A549 (cell line): ENCODE measurements around the gene PGF. TPM values are rescaled to one million over a fixed set of nuclear protein-coding genes. Genes with fewer than 3 reads are reported as not detected.
A peak's percentile ranks its signal among the peaks of the same experiment; 100 is the strongest.
"Not testable (repeated sequence)": the region's sequence is repeated elsewhere in the genome, so short reads cannot be mapped to it uniquely, and the experiment has no call there.

Source experiments
- ATAC-seq, 2 experiments: fragments of 200-7000 bp in 1 of 2; fragments of >200 bp in 1 of 2; cut with Nextera tagmentation in 1 of 2; cut with Tn5 transposase in 1 of 2; 3 replicates each; pipeline versions ENCODE4 v1.8.0 to v1.9.1; 2018 to 2020; ENCODE audit warnings: mild to moderate bottlenecking in 1 of 2, moderate library complexity in 1 of 2
- CTCF ChIA-PET: fragments of 300-600 bp; sonication (Branson Sonifier 250); formaldehyde crosslinking; extraction: SDS; loops from one replicate; lab custom pipeline; 2021; ENCODE audit warnings: antibody characterized with exemption, inconsistent platforms; lab: Yijun Ruan, JAX
- POLR2A ChIA-PET: fragments of 350-600 bp; formaldehyde crosslinking; extraction: SDS; loops from one replicate; lab custom pipeline; 2021; ENCODE audit warnings: antibody characterized with exemption, inconsistent platforms; lab: Yijun Ruan, JAX
- DNase-seq, 2 experiments: peaks; one replicate each; pipeline versions ENCODE4 v3.0.0 to v3.0.0-alpha.2; 2011 to 2016; ENCODE audit warnings: low read depth in 1 of 2, low spot score in 1 of 2
- FAIRE-seq: peaks from 2 replicates; lab custom pipeline; 2011; peaks lifted over from hg19 to GRCh38; lab: Jason Lieb, UNC
- H3K27ac ChIP-seq, 2 experiments: fragments of >200 bp; sonication (Bioruptor Twin); formaldehyde crosslinking; 3 replicates each; pipeline ENCODE4 v1.5.1; 2016 to 2017
- H3K4me1 ChIP-seq: fragments of >200 bp; sonication (Bioruptor Twin); formaldehyde crosslinking; 3 replicates; pipeline ENCODE4 v1.6.1; 2016
- H3K4me2 ChIP-seq: fragments of >200 bp; sonication (Bioruptor Twin); formaldehyde crosslinking; 3 replicates; pipeline ENCODE4 v1.6.1; 2016
- H3K4me3 ChIP-seq: fragments of >200 bp; sonication (Bioruptor Twin); formaldehyde crosslinking; 3 replicates; pipeline ENCODE4 v1.5.1; 2016
- H3K9me3 ChIP-seq: fragments of >200 bp; sonication (Bioruptor Twin); formaldehyde crosslinking; 3 replicates; pipeline ENCODE4 v1.6.1; 2016
- CBX2 ChIP-seq: fragments of 200-600 bp; sonication (generic); IDR thresholded peaks from 2 replicates; pipeline ENCODE4 v1.6.1; 2016; ENCODE audit warnings: low read depth, mild to moderate bottlenecking, borderline replicate concordance
- CHD2 ChIP-seq: fragments of 150-350 bp; IDR thresholded peaks from 2 replicates; pipeline ENCODE4 v1.6.1; 2014; ENCODE audit warnings: low read length; ENCODE audit not compliant: partially characterized antibody
- CHD4 ChIP-seq: fragments of 200-600 bp; sonication (generic); IDR thresholded peaks from 2 replicates; pipeline ENCODE4 v1.6.1; 2016; ENCODE audit warnings: antibody characterized with exemption, mild to moderate bottlenecking, borderline replicate concordance
- EHF ChIP-seq: fragments of 250-450 bp; sonication (Bioruptor Pico); IDR thresholded peaks from 2 replicates; pipeline ENCODE4 v1.5.0; 2020; ENCODE audit warnings: mild to moderate bottlenecking
- ESRRA ChIP-seq: fragments of 150-350 bp; IDR thresholded peaks from 2 replicates; pipeline ENCODE4 v1.6.1; 2014; ENCODE audit warnings: mild to moderate bottlenecking, low read length, borderline replicate concordance
- FOSB ChIP-seq: fragments of 250-450 bp; sonication (Bioruptor Pico); IDR thresholded peaks from 2 replicates; pipeline ENCODE4 v1.5.0; 2020; ENCODE audit warnings: mild to moderate bottlenecking, moderate library complexity
- FOSL2 ChIP-seq, 2 experiments: fragments of 450-650 bp in 1 of 2; fragments of >200 bp in 1 of 2; sonication (Bioruptor Twin) in 1 of 2; formaldehyde crosslinking; IDR thresholded peaks; 2 replicates each; pipeline versions ENCODE4 v1.5.0 to v1.6.1; 2016 to 2020; ENCODE audit warnings: mild to moderate bottlenecking in 1 of 2, moderate library complexity in 1 of 2
- HDAC2 ChIP-seq: fragments of 200-600 bp; sonication (generic); IDR thresholded peaks from 2 replicates; pipeline ENCODE4 v1.6.1; 2016
- HEYL ChIP-seq: fragments of 250-450 bp; sonication (Bioruptor Pico); IDR thresholded peaks from 2 replicates; pipeline ENCODE4 v1.8.0; 2021; ENCODE audit warnings: mild to moderate bottlenecking, moderate library complexity
- HMGXB4 ChIP-seq: fragments of 250-450 bp; sonication (Bioruptor Pico); IDR thresholded peaks from 2 replicates; pipeline ENCODE4 v1.5.0; 2021; ENCODE audit warnings: mild to moderate bottlenecking, moderate library complexity, borderline replicate concordance
- HOXA7 ChIP-seq: fragments of 250-450 bp; sonication (Bioruptor Pico); IDR thresholded peaks from 2 replicates; pipeline ENCODE4 v1.5.0; 2020; ENCODE audit warnings: mild to moderate bottlenecking, moderate library complexity
- HOXB13 ChIP-seq: fragments of 250-450 bp; sonication (Bioruptor Pico); IDR thresholded peaks from 2 replicates; pipeline ENCODE4 v1.5.0; 2020; ENCODE audit warnings: low read depth, mild to moderate bottlenecking, moderate library complexity
- HOXB5 ChIP-seq: fragments of 250-450 bp; sonication (Bioruptor Pico); IDR thresholded peaks from 2 replicates; pipeline ENCODE4 v1.5.0; 2020; ENCODE audit warnings: mild to moderate bottlenecking, moderate library complexity
- JUNB ChIP-seq: fragments of >200 bp; sonication (Bioruptor Twin); formaldehyde crosslinking; IDR thresholded peaks from 2 replicates; pipeline ENCODE4 v1.6.1; 2016
- KDM5A ChIP-seq: fragments of 200-600 bp; sonication (generic); IDR thresholded peaks from 2 replicates; pipeline ENCODE4 v1.6.1; 2016; ENCODE audit warnings: antibody characterized with exemption, mild to moderate bottlenecking
- MAX ChIP-seq: IDR thresholded peaks from 2 replicates; pipeline ENCODE4 v1.6.1; 2012
- MAZ ChIP-seq: fragments of 150-350 bp; IDR thresholded peaks from 2 replicates; pipeline ENCODE4 v1.6.1; 2014; ENCODE audit warnings: antibody characterized with exemption, low read depth, low read length, borderline replicate concordance
- NPAS2 ChIP-seq: fragments of 250-450 bp; sonication (Bioruptor Pico); IDR thresholded peaks from 2 replicates; pipeline ENCODE4 v1.8.0; 2022; ENCODE audit warnings: mild to moderate bottlenecking, moderate library complexity, borderline replicate concordance
- NR3C1 ChIP-seq: fragments of >200 bp; sonication (Bioruptor Twin); formaldehyde crosslinking; IDR thresholded peaks from 3 replicates; pipeline ENCODE4 v1.6.1; 2017
- POLR2AphosphoS2 ChIP-seq: conservative IDR thresholded peaks from 2 replicates; pipeline ENCODE4 v1.6.1; 2012; ENCODE audit warnings: low read length, improper control_type of control experiment, inconsistent platforms
- RAD21 ChIP-seq, 2 experiments: fragments of >200 bp in 1 of 2; sonication (Bioruptor Twin) in 1 of 2; formaldehyde crosslinking in 1 of 2; IDR thresholded peaks in 1 of 2; conservative IDR thresholded peaks in 1 of 2; 2 replicates in 1 of 2; 3 replicates in 1 of 2; pipeline ENCODE4 v1.6.1; 2012 to 2018; ENCODE audit warnings: inconsistent platforms in 1 of 2
- RCOR1 ChIP-seq: fragments of 150-350 bp; IDR thresholded peaks from 2 replicates; pipeline ENCODE4 v1.6.1; 2014; ENCODE audit warnings: antibody characterized with exemption, low read length, low read depth
- REST ChIP-seq: fragments of 200-600 bp; sonication (generic); IDR thresholded peaks from 2 replicates; pipeline ENCODE4 v1.6.1; 2016; ENCODE audit warnings: antibody characterized with exemption, mild to moderate bottlenecking, moderate library complexity
- RFX5 ChIP-seq: fragments of 450-650 bp; IDR thresholded peaks from 2 replicates; pipeline ENCODE4 v1.7.1; 2014; ENCODE audit warnings: antibody characterized with exemption, mild to moderate bottlenecking, moderate library complexity
- RNF2 ChIP-seq: fragments of 200-600 bp; sonication (generic); IDR thresholded peaks from 2 replicates; pipeline ENCODE4 v1.6.1; 2016; ENCODE audit warnings: low read depth, mild to moderate bottlenecking, antibody characterized with exemption, moderate library complexity, borderline replicate concordance
- USF2 ChIP-seq: fragments of 450-650 bp; IDR thresholded peaks from 2 replicates; pipeline ENCODE4 v1.6.1; 2014; ENCODE audit warnings: antibody characterized with exemption
- ZNF302 ChIP-seq: fragments of 250-450 bp; sonication (Bioruptor Pico); IDR thresholded peaks from 2 replicates; pipeline ENCODE4 v1.9.0; 2021; ENCODE audit warnings: inconsistent platforms, mild to moderate bottlenecking, moderate library complexity
- WGBS: methylation state at CpG from one replicate; pipeline ENCODE4 v1.1.6; 2017; ENCODE audit errors: missing lambda C conversion rate; 5-methylcytosine and 5-hydroxymethylcytosine counted together
- polyA plus RNA-seq, 4 experiments: library from polyadenylated mRNA; depleted of rRNA in 3 of 4; stranded (reverse); fragments of >200 nt; fragmentation: RNase III in 1 of 4; extraction: RNeasy Plus Mini Kit Qiagen cat#74134 plus additional on column Dnase treatment in 1 of 4; gene quantifications; 2 replicates in 3 of 4; 3 replicates in 1 of 4; pipeline ENCODE4 v1.2.3, GENCODE V29; 2011 to 2017

The PGF gene
- polyA plus RNA-seq, 2 of the 4 experiments (the other 2 are of a cell fraction), result 0.63 to 1.1 TPM

GRCh38 chr14:75001899-75002298 is 46.5 kb upstream of the PGF start:
- DNase-seq (no peak), FAIRE-seq (no peak), ATAC-seq (peak in 1 of 2 experiments; percentile 1; a peak in 1 of 6 replicates)
- TF ChIP-seq RFX5 (no peak), MAX (no peak), CBX2 (no peak), ZNF302 (CRISPR knock-in tag) (no peak), RNF2 (no peak), RCOR1 (no peak), KDM5A (no peak), HEYL (CRISPR knock-in tag) (no peak), MAZ (no peak), HMGXB4 (CRISPR knock-in tag) (no peak)
- POLR2A ChIA-PET, result interaction anchor here (1.4 kb wide), 1 partner anchor 13 kb away, joined by 4 read pairs; no protein-coding TSS in a partner anchor
- peak overlapping the region; percentile 67 to 90 for H3K27ac ChIP-seq
- peaks cover 8% of the 10 kb centered on the region; the same call in 2 of the 3 replicates for H3K4me1 ChIP-seq
- WGBS, result 91% methylated on average over 1 of the region's 1 CpG
- H3K9me3 ChIP-seq, result peaks cover 7% of the 10 kb centered on the region; the same call in 1 of the 3 replicates
- peak overlapping the region; percentile 82 for H3K4me3 ChIP-seq
- H3K4me2 ChIP-seq, result peak overlapping the region; percentile 78
- CTCF ChIA-PET, result interaction anchor here (1.4 to 2.8 kb wide), 5 partner anchors 14 to 96 kb away, joined by 4 to 8 read pairs (median 6); no protein-coding TSS in a partner anchor

GRCh38 chr14:75001261-75001660 is 45.9 kb upstream of the PGF start:
- Histone ChIP-seq H3K4me3 (no peak overlapping the region), H3K4me1 (peaks cover 8% of the 10 kb centered on the region; the same call in 2 of the 3 replicates), H3K4me2 (no peak overlapping the region), H3K27ac (no peak overlapping the region), H3K9me3 (peaks cover 11% of the 10 kb centered on the region; the same call in 2 of the 3 replicates)
- CTCF ChIA-PET, result interaction anchor here (1.4 kb wide), 1 partner anchor 56 kb away, joined by 4 read pairs; no protein-coding TSS in a partner anchor
- WGBS, result 79% methylated on average over 2 of the region's 2 CpGs
- FAIRE-seq, result no peak
- no peak for DNase-seq
- POLR2A ChIA-PET, result no interaction called here
- TF ChIP-seq HOXB5 (no peak), HEYL (CRISPR knock-in tag) (no peak), EHF (no peak), JUNB (no peak), MAZ (no peak), CHD2 (no peak), REST (no peak), NPAS2 (CRISPR knock-in tag) (no peak), ESRRA (no peak), CHD4 (no peak), USF2 (no peak), HOXA7 (CRISPR knock-in tag) (no peak), FOSL2 (IDR thresholded peaks at IDR 0.05) (no peak), FOSL2 (CRISPR knock-in tag; IDR thresholded peaks at IDR 0.05) (no peak), POLR2AphosphoS2 (no peak), HDAC2 (no peak), FOSB (CRISPR knock-in tag) (no peak), RAD21 (conservative IDR thresholded peaks at IDR 0.05 in 1 of 2, IDR thresholded peaks at IDR 0.05 in 1 of 2) (no peak), HOXB13 (CRISPR knock-in tag) (no peak), NR3C1 (no peak)
- ATAC-seq, result no peak

GRCh38 chr14:74995781-74996180 is 40.4 kb upstream of the PGF start:
- H3K4me1 ChIP-seq, H3K4me3 ChIP-seq, DNase-seq, POLR2A ChIA-PET, H3K4me2 ChIP-seq, H3K9me3 ChIP-seq, H3K27ac ChIP-seq, ATAC-seq, FAIRE-seq, CTCF ChIA-PET: not testable (repeated sequence)
- WGBS, result 74% methylated on average over 6 of the region's 7 CpGs
